Measurements from ENCODE around the gene XRCC3.

XRCC3 gene

GRCh38 chr14:103726474-103726873, 11.2 kb upstream of the XRCC3 start:
- DNase-seq (ENCODE audit: low read depth, low spot score) = no peak

GRCh38 chr14:103725739-103726395, 10.6 kb upstream of the XRCC3 start:
- DNase-seq (ENCODE audit: low read depth, low spot score) = no peak

- no peak for DNase-seq (ENCODE audit: low read depth, low spot score)
Observed at GRCh38 chr14:103725001-103725682, 9.9 kb upstream of the XRCC3 start.

- DNase-seq (ENCODE audit: low read depth, low spot score) = no peak
Observed at GRCh38 chr14:103724116-103724515, 8.9 kb upstream of the XRCC3 start.

GRCh38 chr14:103723748-103724081, 8.5 kb upstream of the XRCC3 start:
- no peak for DNase-seq (ENCODE audit: low read depth, low spot score)

GRCh38 chr14:103721334-103722120, 6.3 kb upstream of the XRCC3 start:
- DNase-seq (ENCODE audit: low read depth, low spot score) = no peak

- DNase-seq (ENCODE audit: low read depth, low spot score) = no peak
Observed at GRCh38 chr14:103719751-103720150, 4.5 kb upstream of the XRCC3 start.

- DNase-seq (ENCODE audit: low read depth, low spot score) = no peak
Observed at GRCh38 chr14:103718572-103718971, 3.3 kb upstream of the XRCC3 start.

GRCh38 chr14:103716899-103717411, 1.7 kb upstream of the XRCC3 start:
- DNase-seq (ENCODE audit: low read depth, low spot score) = no peak

GRCh38 chr14:103716091-103716801, 995 bp upstream of the XRCC3 start:
- no peak for DNase-seq (ENCODE audit: low read depth, low spot score)

GRCh38 chr14:103714063-103714724, 1.1 kb downstream of the XRCC3 start:
- DNase-seq (ENCODE audit: low read depth, low spot score) = no peak

- DNase-seq (ENCODE audit: low read depth, low spot score) = no peak
Observed at GRCh38 chr14:103713304-103714062, 1.8 kb downstream of the XRCC3 start.

- no peak for DNase-seq (ENCODE audit: low read depth, low spot score)
Observed at GRCh38 chr14:103712633-103713247, 2.5 kb downstream of the XRCC3 start.

- no peak for DNase-seq (ENCODE audit: low read depth, low spot score)
Observed at GRCh38 chr14:103711516-103712431, 3.5 kb downstream of the XRCC3 start.

GRCh38 chr14:103710771-103711377, 4.4 kb downstream of the XRCC3 start:
- DNase-seq (ENCODE audit: low read depth, low spot score) = no peak

GRCh38 chr14:103709814-103710213, 5.4 kb downstream of the XRCC3 start:
- no peak for DNase-seq (ENCODE audit: low read depth, low spot score)

GRCh38 chr14:103708750-103709187, 6.5 kb downstream of the XRCC3 start:
- no peak for DNase-seq (ENCODE audit: low read depth, low spot score)
